Stimulated activated CD8-positive, alpha-beta memory T cell treated with anti-CD3 and anti-CD28 coated beads, Interleukin-2, amount 100 ng/mL, for 1 hour (primary cell): Measurements from ENCODE around the gene UBE4B.
A peak's percentile ranks its signal among the peaks of the same experiment; 100 is the strongest.
"Not testable (repeated sequence)": the region's sequence is repeated elsewhere in the genome, so short reads cannot be mapped to it uniquely, and the experiment has no call there.

ENCODE experiments used
- DNase-seq, 2 donors: peaks; one replicate each; pipeline ENCODE4 v3.0.0-alpha.2; 2020; ENCODE audit warnings: low read depth in 2 of 2

UBE4B gene

DNA sequence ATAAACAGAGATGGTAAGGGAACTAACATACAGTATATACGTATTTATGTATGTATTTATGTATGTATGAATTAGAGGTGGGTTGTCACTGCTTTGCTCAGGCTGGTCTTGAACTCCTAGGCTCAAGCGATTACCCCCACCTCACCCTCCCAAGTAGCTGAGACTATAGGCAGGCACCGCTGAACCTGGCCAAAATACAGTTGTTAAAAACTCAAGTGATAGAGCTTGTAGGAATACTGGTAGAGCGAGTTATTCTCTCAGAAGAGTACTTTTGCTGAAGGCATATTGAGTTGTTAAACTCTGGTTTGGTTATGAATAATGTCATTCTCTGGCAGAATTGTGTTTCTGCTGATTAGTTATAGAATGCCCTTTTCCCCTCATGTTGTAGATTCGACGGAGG is 38.9 kb downstream of the UBE4B start:
- no peak for DNase-seq

DNA sequence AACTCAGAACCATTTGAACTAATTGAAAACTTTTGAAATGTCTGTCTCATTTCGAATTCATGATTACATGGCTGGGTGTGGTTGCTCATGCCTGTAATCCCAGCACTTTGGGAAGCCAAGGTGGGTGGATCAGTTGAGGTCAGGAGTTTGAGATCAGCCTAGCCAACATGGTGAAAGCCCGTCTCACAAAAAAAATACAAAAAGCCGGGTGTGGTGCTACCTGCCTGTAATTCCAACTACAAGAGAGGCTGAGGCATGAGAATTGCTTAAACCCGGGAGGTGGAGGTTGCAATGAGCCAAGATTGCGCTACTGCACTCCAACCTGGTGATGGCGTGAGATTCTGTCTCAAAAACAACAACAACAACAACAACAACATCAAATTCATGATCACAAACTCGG is 40.6 kb downstream of the UBE4B start:
- DNase-seq, result not testable (repeated sequence)

DNA sequence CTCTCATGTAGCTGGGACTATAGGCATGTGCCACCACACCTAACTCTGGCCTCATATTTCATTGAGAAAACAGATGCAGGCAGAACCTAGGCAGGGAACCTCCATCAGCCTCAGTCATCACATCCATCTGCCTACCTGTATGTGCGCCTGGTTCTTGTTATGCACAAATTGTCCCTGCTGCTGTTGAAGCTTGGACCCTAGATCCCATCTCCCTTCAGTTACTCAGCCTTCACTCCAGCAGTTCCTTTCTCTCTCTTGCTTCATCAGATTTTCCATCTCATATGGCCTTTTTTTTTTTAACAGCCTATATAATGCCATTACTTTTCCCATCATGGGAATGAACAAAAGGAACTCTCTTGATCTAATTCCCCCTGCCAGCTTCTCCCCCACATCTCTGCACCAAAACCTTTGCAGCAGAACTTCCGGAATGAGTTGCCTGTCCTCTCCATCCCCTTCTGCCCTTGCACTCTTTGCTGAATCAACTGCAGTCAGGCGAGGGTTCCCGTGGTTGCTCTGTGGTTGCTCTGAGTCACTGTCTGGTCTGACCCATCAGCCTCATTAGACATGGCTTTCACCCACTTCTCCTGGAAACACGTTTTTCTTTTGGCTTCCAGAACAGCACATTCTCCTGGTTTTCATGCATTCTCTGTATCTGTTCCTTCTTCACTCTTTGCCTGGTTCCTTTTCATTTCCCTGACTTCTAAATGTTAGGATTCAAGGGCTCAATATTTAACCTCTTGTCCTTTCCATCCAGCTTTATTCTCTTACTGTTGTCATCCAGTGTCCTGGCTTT is 41.5 kb downstream of the UBE4B start:
- peak; percentile 20 to 23 for DNase-seq

DNA sequence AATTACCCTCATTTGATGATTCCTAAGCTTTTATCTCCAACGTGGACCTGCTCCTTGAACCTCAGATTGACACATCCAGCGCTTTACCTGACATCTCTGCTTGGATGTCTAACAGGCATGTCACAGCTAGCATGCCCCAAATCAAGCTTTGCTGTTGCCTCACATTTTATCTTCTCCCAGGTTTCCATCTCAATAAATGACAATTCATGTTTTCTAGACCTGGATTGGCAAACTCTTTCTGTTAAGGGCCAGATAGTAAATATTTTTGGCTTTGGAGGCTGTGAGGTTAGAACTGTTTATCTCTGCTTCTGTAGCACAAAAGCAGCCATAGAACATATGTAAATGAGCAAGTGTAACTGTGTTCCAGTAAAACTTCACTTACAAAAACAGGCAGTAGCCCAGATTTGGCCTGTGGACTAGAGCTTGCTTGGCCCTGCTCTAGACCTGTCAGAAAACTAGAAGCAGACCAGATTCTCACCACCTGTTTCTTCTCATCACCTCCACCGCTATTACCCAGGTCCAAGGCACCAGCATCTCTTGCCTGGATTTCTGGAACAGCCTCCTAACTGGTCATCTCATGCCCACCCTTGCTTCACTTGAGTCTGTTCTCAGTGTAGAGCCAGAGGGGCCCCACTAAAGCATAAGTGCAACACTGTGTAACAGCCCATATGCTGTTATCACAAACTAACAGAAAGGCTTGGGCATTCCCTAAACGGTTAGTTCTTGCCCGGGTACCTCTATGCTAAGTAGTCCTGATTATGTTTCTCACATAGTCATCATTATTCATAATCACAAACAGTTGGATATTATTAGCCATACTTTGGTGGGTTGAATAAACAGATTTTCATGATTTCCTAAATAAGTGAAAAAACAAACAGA is 42.3 kb downstream of the UBE4B start:
- no peak for DNase-seq

DNA sequence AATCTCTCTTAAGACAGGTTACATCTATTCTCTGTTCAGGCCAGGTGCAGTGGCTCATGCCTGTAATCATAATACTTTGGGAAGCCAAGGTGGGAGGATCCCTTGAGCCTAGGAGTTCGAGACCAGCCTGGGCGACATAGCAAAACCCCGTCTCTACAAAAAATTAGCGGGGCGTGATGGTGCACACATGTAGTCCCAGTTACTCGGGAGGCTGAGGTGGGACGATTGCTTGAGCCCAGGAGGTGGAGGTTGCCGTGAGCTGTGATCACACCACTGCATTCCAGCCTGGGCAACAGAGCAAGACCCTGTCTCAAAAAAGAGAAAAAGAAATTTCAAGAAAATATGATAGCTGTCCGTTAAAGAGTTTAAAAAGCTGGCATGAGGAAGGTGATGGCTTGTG is 43.0 kb downstream of the UBE4B start:
- no peak for DNase-seq

DNA sequence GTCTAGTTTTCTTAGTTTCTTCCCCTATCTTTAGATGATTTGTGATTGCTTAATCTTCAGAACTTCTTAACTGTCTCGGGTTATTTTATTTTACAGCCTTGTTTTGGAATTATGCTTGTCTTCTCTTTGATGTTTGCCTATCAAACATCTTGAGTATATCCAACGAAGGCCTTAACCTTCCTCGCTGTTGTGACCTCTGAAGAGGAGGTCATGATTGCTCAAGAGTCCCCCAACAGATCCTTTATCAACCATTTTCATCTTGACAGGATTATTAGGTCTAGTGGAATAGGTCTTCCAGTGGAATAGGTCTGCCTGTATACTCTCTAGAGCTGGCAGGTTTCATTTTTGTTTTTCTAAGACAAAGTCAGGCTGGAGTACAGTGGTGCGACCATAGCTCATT is 45.7 kb downstream of the UBE4B start:
- DNase-seq, result no peak

DNA sequence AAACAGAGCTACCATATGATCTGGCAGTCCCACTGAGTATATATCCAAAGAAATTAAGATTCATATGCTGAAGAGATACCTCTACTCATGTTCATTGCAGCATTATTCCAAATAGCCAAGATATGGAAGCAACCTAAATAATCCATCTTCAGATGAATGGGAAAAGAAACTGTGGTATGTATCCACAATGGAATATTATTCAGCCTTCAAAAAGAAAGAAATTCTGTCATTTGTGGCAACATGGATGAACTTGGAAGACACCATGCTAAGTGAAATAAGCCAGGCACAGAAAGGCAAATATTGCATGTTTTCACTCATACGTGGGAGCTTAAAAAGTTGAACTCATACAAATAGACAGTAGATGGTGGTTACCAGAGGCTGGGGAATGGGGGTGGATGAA is 47.8 kb downstream of the UBE4B start:
- DNase-seq, result no peak

DNA sequence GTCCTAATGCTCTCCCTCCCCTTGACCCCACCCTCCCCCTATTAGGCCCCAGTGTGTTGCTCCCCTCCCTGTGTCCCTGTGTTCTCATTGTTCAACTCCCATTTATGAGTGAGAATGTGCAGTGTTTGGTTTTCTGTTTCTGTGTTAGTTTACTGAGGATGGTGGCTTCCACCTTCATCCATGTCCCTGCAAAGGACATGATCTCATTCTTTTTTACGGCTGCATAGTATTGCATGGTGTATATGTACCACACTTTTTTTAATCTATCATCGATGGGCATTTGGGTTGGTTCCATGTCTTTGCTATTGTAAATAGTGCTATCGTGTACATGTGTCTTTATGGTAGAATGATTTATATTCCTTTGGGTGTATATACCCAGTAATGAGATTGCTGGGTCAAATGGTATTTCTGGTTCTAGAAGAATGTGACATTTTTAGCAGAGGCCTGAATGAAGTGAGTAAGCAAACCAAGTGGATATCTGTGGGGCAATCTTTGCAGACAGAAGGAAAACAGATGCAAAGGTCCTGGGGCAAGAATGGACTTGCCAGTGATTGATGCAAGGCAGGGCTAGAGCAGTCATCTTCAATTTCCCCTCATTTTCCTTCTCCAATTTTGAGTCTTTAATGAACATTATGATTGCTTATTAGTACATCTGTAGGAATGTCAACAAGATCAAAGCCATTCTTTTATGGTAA is 50.2 kb downstream of the UBE4B start:
- DNase-seq, result no peak

DNA sequence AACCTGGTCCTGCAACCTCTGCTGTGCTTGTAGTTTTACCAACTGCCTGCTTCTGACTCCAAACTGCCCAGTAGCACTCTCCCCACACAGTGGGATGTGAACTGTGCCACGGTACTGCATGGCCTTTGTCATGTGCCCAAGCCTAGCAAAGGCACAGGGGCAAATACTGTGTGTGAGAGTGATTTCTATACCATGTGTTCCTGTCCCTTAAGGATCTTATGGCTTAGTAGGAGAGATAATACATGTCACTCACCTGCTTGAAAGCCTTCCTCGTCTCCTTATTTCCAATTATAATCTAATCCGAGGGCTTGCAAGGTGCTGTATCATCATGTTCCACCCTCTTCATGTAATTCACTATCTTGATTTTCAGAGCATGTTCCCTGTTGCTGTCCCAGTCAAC is 51.3 kb downstream of the UBE4B start:
- no peak for DNase-seq

DNA sequence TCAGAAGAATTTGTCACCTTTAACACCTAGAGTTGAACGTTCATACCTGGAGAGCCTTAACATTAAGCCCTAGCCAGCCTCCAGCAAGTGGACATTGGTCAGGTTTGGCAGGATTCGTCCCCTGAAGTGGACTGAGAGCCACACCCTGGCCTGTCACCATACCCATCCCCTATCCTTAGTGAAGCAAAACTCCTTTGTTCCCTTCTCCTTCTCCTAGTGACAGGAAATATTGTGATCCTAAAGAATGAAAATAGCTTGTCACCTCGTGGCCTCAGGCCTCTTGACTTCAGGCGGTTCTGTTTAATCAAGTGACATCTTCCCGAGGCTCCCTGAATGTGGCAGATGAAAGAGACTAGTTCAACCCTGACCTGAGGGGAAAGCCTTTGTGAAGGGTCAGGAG is 52.3 kb downstream of the UBE4B start:
- no peak for DNase-seq

DNA sequence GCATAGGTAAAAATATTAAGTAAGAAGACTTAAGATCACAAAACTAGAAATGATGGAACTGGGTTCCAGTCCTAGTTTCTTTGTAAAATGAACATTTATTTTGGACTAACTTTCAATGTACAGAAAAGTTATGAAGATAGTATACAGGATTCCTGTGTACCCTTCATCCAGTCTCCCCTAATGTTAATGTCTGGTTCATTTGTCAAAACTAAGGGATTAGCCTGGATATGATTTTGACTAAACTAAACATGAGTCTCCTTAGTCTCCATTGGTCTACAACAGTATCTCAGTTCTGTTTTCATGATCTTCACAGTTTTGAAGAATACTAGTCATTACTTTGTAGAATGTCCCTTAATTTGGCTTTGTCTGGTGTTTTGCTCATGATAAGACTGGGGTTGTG is 54.5 kb downstream of the UBE4B start:
- DNase-seq, result no peak

DNA sequence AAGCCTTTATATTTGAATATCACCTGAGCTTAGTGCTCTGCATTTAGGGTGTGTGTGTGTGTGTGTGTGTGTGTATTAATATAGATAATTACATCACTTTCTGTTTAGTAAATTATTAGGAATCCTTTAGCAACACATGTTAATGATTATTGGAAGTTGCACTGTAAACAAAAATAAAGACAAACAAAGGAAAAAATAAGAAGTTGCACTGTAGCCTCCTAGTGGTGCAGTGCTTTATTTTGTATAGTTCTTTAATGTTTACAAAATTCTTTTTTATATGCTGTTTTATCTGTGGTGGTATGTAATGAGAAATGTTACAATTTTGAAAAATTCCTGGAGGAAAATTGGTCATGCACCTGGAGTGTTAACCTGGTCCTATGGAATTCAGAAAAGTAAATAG is 69.2 kb downstream of the UBE4B start:
- no peak for DNase-seq

DNA sequence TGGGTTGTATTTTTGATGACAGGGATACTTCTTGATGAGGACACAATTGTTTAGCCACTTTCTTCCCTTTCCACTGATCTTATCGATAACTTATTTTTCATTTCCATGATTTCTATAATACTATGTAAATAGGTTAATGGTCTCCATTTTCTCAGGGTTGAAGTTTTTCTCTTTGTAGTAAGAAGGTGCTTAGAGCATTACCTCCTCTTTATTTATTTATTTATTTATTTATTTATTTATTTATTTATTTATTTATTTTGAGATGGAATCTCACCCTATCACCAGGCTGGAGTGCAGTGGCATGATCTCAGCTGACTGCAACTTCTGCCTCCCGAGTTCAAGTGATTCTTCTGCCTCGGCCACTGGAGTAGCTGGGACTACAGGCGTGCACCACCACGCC is 70.4 kb downstream of the UBE4B start:
- no peak for DNase-seq

DNA sequence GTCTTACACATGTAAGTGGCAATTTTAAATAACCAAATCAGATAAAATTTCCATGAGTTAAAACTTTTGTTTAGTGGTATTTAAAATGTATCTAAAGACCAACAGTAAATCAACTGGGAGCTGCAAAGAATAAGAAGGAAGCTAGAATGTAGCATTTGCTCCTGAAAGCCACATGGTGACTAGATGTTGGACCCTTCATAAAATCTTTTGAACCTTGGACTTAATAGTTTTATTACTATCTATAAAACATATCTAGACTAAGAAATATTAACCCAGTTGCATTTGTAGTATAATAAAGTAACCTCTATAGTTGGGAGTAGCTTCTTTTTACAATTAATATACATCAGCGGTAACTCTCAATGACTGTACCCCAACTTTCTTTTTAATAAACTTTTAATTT is 72.1 kb downstream of the UBE4B start:
- no peak for DNase-seq

DNA sequence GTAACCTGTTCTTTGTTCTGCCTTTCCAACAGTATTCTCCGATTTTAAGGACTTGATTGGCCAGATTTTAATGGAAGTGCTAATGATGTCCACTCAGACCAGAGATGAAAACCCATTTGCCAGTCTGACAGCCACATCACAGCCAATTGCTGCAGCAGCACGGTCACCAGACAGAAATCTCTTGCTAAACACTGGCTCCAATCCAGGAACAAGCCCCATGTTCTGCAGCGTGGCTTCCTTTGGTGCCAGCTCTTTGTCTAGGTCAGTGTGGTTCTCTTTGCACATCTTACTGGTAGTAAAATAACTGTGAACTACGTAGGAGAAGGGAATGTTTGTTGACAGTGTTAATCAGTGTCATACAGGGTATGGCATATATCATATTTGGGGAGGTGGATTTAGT is 72.7 kb downstream of the UBE4B start:
- no peak for DNase-seq

DNA sequence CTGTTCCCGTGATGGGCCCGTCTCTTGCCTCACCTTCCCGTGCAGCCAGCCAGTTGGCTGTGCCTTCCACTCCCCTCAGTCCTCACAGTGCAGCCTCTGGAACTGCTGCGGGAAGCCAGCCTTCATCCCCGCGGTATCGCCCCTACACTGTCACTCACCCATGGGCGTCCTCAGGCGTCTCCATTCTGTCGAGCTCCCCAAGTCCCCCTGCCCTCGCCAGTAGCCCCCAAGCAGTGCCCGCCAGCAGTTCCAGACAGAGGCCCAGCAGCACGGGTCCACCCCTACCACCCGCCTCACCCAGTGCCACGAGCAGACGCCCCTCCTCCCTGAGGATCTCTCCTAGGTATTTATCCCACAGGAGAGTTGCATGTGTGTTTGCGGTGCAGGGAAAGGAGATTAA is 73.5 kb downstream of the UBE4B start:
- no peak for DNase-seq

DNA sequence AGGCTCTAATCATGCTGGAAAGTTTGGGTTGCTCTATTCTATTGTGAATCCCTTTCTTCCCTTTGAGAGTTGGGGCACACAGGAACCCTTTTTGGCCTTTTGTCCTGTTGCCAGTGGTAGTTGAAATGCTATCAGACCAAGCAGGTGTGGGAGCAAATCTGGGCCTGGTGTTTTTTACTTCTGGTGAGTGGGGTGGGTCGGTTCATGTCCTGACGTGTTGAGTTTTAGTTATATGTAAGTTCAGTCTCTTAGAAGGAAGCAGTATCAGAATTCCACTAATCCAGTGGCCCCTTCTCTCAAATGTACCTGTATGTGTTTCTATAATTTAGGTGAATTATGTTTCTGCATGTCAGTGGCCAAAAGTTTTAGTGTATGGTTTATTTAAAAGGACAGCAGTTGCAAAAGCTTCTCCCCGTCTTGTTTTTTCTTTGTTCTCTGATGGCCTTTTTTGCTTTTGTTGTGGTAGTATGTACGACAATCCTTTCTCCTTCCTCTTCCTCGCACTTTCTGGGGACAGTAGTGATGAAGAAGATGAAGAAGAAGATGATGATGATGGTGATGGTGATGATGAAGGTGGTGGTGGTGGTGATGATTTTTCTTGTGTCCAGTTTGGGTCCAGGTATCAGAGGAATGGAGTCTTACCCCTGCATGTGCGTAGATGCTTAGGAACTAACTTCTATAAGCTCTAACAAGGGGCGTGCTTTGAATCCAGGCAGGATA is 74.2 kb downstream of the UBE4B start:
- no peak for DNase-seq

DNA sequence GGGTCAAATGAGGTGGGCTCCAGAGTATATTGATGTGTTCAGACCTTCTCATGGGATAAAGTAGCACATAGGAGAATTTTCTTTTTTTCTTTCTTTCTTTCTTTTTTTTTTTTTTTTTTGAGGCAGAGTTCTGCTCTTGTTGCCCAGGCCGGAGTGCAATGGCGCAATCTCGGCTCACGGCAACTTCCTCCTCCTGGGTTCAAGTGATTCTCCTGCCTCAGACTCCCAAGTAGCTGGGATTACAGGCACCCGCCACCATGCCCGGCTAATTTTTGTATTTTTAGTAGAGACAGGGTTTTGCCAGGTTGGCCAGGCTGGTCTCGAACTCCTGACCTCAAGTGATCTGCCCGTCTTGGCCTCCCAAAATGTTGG is 74.7 kb downstream of the UBE4B start:
- DNase-seq, result not testable (repeated sequence)

DNA sequence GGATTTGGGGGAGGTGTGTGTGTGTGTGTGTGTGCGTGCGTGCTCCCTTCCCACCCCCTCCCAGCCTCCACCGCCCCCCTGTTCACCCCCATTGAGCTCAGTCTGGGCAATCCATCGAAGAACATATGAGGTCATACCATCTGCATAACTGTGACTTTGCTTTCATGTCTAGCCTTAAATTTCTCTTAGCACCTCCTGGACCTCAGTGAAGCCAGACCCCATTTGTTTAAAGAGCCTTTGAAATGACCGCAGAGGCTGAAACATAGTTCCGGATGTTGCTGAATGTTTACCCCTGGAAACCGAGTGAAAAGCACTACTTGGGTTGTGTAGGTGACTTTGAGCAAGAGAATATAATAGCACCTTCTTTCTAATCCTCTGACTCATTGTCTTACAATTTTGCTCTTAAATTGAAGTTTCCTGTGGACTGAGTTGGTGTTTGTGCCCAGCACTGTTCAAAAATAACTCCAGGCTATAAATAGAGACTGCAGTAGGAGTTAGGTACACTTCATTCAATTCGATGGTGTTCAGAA is 75.4 kb downstream of the UBE4B start:
- no peak for DNase-seq

DNA sequence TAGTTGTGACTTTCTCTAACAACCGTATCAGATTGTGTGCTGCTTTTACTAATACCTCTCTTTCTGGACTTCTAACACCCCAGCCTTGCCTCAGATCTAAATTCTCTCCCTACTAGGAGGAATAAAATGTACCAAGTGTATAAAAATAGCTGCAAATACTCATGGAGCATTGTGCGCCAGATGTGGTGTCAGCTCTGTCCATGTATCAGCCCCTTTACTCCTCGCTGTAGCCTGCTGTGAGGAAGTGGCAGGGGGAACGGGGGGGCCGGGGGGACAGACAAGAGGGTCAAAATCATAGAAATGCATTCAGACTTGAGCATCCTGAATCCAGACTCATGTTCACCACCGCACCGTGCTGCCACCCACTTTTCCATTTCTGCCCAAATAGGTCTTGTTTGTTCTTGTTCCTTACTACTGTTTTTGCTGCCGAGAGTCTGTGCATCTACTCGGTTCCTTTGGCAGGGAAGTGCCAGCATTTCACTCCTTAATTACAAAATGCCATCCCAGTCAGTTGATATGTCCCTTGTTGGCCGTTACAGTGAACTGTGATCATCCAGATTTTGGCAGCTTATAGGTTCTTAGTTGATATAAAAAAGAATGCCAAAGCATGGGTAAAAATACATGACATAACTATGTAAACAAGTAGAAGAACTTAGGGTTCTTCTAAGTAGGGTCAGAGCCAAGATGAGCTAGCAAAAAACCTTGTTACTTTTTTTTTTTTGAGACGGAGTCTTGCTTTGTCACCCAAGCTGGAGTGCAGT is 76.4 kb downstream of the UBE4B start:
- DNase-seq, result no peak

DNA sequence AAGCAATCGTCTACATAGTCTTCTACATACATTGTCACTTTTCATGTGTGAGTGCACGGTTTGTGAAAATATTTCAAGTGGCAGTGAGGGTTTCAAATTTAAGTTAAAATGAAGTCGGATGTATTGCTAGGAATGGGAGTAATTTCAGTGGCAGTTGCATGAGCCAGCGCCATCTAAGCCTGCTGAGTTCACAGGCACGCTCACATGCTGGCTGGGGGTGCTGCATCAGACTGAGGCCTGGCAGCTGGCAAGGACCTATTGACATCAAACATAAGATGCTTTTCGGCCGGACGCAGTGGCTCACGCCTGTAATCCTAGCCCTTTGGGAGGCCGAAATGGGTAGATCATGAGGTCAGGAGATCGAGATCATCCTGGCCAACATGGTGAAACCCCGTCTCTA is 80.7 kb downstream of the UBE4B start:
- DNase-seq, result no peak
